GM12891 (cell line): ENCODE measurements around the gene CFTR.

Experiments used
- DNase-seq: peaks from one replicate; pipeline ENCODE4 v3.0.0; 2011; ENCODE audit warnings: low spot score; ENCODE audit not compliant: insufficient read length
- FAIRE-seq: peaks from 2 replicates; lab custom pipeline; 2011; peaks lifted over from hg19 to GRCh38; lab: Jason Lieb, UNC
- PAX5 ChIP-seq: IDR thresholded peaks from 2 replicates; pipeline ENCODE4 v1.6.1; 2011; ENCODE audit warnings: low read length, moderate library complexity, mild to moderate bottlenecking; ENCODE audit not compliant: insufficient read depth, severe bottlenecking
- POLR2A ChIP-seq: IDR thresholded peaks from 2 replicates; pipeline ENCODE4 v1.6.1; 2011; ENCODE audit warnings: low read depth, low read length, control low read depth
- POLR2AphosphoS5 ChIP-seq: IDR thresholded peaks from 2 replicates; pipeline ENCODE4 v1.6.1; 2011; ENCODE audit warnings: low read depth, low read length, control low read depth
- POU2F2 ChIP-seq: IDR thresholded peaks from 2 replicates; pipeline ENCODE4 v1.6.1; 2011; ENCODE audit warnings: low read depth, mild to moderate bottlenecking, control low read depth, low read length, moderate library complexity
- SPI1 ChIP-seq: IDR thresholded peaks from 2 replicates; pipeline ENCODE4 v1.6.1; 2011; ENCODE audit warnings: low read depth, low read length, control low read depth
- TAF1 ChIP-seq: IDR thresholded peaks from 2 replicates; pipeline ENCODE4 v1.6.1; 2011; ENCODE audit warnings: low read depth, low read length, control low read depth

CFTR gene

GRCh38 chr7:117659531-117660011 lies 179.7 kb downstream of the CFTR start:
- FAIRE-seq (no peak), DNase-seq (no peak)
- TF ChIP-seq SPI1 (no peak), POLR2AphosphoS5 (no peak)

GRCh38 chr7:117661328-117661727 lies 181.5 kb downstream of the CFTR start:
- no peak for TF ChIP-seq POLR2A
- DNase-seq (no peak), FAIRE-seq (no peak)

- FAIRE-seq = no peak
- no peak for DNase-seq
- TF ChIP-seq TAF1 (no peak), POLR2A (no peak), POU2F2 (no peak), SPI1 (no peak), PAX5 (no peak), POLR2AphosphoS5 (no peak)
Observed at GRCh38 chr7:117664047-117664446, 184.2 kb downstream of the CFTR start.

GRCh38 chr7:117665368-117665767 lies 185.5 kb downstream of the CFTR start:
- DNase-seq (no peak), FAIRE-seq (no peak)
- TF ChIP-seq POLR2AphosphoS5 (no peak), SPI1 (no peak), POLR2A (no peak), PAX5 (no peak), TAF1 (no peak), POU2F2 (no peak)

- FAIRE-seq (no peak), DNase-seq (no peak)
- TF ChIP-seq SPI1 = no peak
- TF ChIP-seq POLR2A = no peak
- no peak for TF ChIP-seq PAX5
- no peak for TF ChIP-seq POU2F2
- TF ChIP-seq POLR2AphosphoS5 = no peak
- no peak for TF ChIP-seq TAF1
Observed at GRCh38 chr7:117666031-117666430, 186.2 kb downstream of the CFTR start.

- no peak for FAIRE-seq
- DNase-seq = no peak
- TF ChIP-seq PAX5 (no peak), SPI1 (no peak), TAF1 (no peak), POU2F2 (no peak), POLR2A (no peak), POLR2AphosphoS5 (no peak)
Observed at GRCh38 chr7:117666689-117667088, 186.9 kb downstream of the CFTR start.

GRCh38 chr7:117667456-117667855 lies 187.6 kb downstream of the CFTR start:
- DNase-seq (no peak), FAIRE-seq (no peak)
- TF ChIP-seq TAF1 (no peak), POLR2A (no peak), POU2F2 (no peak), POLR2AphosphoS5 (no peak), PAX5 (no peak), SPI1 (no peak)

- TF ChIP-seq POLR2AphosphoS5 = no peak
- no peak for TF ChIP-seq PAX5
- no peak for TF ChIP-seq TAF1
- no peak for TF ChIP-seq POLR2A
- no peak for DNase-seq
- FAIRE-seq = no peak
Observed at GRCh38 chr7:117669818-117670217, 190.0 kb downstream of the CFTR start.

- TF ChIP-seq POU2F2 (no peak), SPI1 (no peak), POLR2AphosphoS5 (no peak), PAX5 (no peak), TAF1 (no peak), POLR2A (no peak)
- FAIRE-seq (no peak), DNase-seq (no peak)
Observed at GRCh38 chr7:117672453-117672852, 192.6 kb downstream of the CFTR start.

GRCh38 chr7:117673367-117673766 lies 193.5 kb downstream of the CFTR start:
- TF ChIP-seq SPI1 (no peak), TAF1 (no peak), POLR2A (no peak), POU2F2 (no peak), POLR2AphosphoS5 (no peak), PAX5 (no peak)
- DNase-seq (no peak), FAIRE-seq (no peak)
